OCI-LY7 (cell line): ENCODE results near the gene MTURN.

Experiments used
- CTCF ChIP-seq: fragments of 200-600 bp; sonication (generic); conservative IDR thresholded peaks from 2 replicates; pipeline ENCODE4 v1.5.1; 2014; ENCODE audit warnings: mild to moderate bottlenecking, antibody characterized with exemption, low read length, moderate library complexity, mixed read lengths
- EZH2phosphoT487 ChIP-seq: fragments of 200-600 bp; sonication (generic); IDR thresholded peaks from 2 replicates; pipeline ENCODE4 v1.6.1; 2018; ENCODE audit warnings: low read depth, borderline replicate concordance, mild to moderate bottlenecking, mixed run types, antibody characterized with exemption, low read length, moderate library complexity, mixed read lengths

GRCh38 chr7:30168835-30169573 lies 34.2 kb downstream of the MTURN start:
- TF ChIP-seq CTCF = no peak
- TF ChIP-seq EZH2phosphoT487 = no peak
